Breast epithelium (tissue), 4 donors: ENCODE data around the gene NMRK1. TPM values are rescaled to one million over a fixed set of nuclear protein-coding genes. Genes with fewer than 3 reads are reported as not detected.
A peak's percentile ranks its signal among the peaks of the same experiment; 100 is the strongest.

Source experiments
- DNase-seq, 2 donors: peaks; one replicate each; pipeline ENCODE4 v3.0.0-alpha.2; 2019; ENCODE audit warnings: low spot score in 2 of 2
- H3K27ac ChIP-seq, 2 donors: fragments of 200-600 bp; sonication (generic) in 1 of 2; one replicate each; pipeline ENCODE4 v1.5.1; 2016 to 2019; ENCODE audit warnings: mild to moderate bottlenecking in 1 of 2
- H3K27me3 ChIP-seq, 2 donors: fragments of 200-600 bp; sonication (generic) in 1 of 2; one replicate each; pipeline versions ENCODE4 v1.5.1 to v1.6.0; 2017 to 2019; ENCODE audit warnings: control low read depth in 1 of 2, mild to moderate bottlenecking in 1 of 2
- H3K36me3 ChIP-seq: fragments of 200-600 bp; one replicate; pipeline ENCODE4 v1.5.1; 2019
- H3K4me1 ChIP-seq, 2 donors: fragments of 200-600 bp; sonication (generic); one replicate each; pipeline ENCODE4 v1.5.1; 2016 to 2019; ENCODE audit warnings: control low read depth in 1 of 2
- H3K4me3 ChIP-seq, 3 donors: fragments of 200-600 bp; sonication (generic); 1 replicate in 2 of 3; 2 replicates in 1 of 3; pipeline ENCODE4 v1.5.1; 2016 to 2019; ENCODE audit warnings: mild to moderate bottlenecking in 3 of 3, moderate library complexity in 2 of 3
- H3K9me3 ChIP-seq, 2 donors: fragments of 200-600 bp; sonication (generic) in 1 of 2; one replicate each; pipeline ENCODE4 v1.5.1; 2016 to 2019; ENCODE audit warnings: control low read depth in 1 of 2
- POLR2A ChIP-seq: fragments of 450-650 bp; IDR thresholded peaks from one replicate; pipeline ENCODE4 v1.6.1; 2016; ENCODE audit warnings: antibody characterized with exemption, mild to moderate bottlenecking, moderate library complexity
- POLR2AphosphoS5 ChIP-seq, 3 donors: sonication (generic); formaldehyde crosslinking; IDR thresholded peaks; one replicate each; pipeline ENCODE4 v1.6.1; 2017; ENCODE audit warnings: antibody characterized with exemption in 3 of 3
- intact Hi-C: fragments of 100-400 bp; cut with DNase I; formaldehyde crosslinking; loops from one replicate; pipeline ENCODE4 v1.15.1; 2023; ENCODE audit warnings: low total_unique reads
- total RNA-seq, 3 donors: library from RNA; depleted of rRNA; stranded (reverse); fragments of >200 nt; gene quantifications; one replicate each; pipeline ENCODE4 v1.1.0, GENCODE V29; 2016
- TF ChIP-seq, protein P1 (sequence below), 3 donors: fragments of 450-650 bp; IDR thresholded peaks; one replicate each; pipeline ENCODE4 v1.5.1; 2016 to 2017; ENCODE audit warnings: antibody characterized with exemption in 3 of 3, mild to moderate bottlenecking in 3 of 3, moderate library complexity in 3 of 3

The NMRK1 gene
- total RNA-seq: 10 to 100 TPM; 21.8 to 27.9 (median 27.7) TPM

DNA sequence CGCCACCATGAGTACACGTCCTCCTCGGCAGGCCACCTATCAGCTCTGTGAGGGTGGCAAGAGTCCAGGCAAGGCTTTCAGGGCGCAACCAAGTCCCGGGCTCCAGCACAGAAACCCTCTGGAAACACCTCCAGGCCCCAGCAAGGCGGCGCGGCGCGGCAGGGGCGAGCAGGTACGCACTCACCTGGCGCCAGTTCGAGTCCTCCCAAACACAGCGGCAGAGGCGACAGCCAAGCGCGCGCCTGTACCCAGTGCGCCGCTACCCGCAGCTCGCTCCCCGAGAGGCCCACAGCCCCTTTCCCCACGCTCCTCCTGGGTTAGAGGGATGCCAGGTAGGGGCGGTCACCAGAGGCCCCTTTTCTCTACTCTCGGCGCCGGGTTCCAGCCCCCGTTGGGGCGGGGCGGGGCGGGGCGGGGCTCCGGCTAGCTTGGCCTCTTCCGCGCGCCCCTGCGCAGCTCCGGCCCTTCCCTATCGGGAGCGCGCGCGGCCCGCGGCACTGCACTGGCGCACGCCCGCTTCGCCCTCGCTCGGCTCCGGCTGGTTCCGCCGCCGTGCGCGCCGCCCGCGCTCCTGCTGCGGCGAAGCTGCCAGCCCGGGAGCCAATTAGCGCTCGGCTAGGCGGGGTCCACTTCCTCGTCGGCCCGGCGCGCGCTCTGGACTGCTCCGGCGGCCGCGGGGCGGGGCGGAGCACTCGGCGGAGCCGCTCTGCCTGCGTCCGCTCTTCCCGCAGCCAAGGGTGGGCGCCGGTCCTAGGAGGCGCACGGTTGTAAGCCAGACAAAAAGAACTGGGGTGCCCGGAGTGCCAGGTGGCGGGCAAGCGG, at the start of gene NMRK1, which contains the start of gene OSTF1:
Gene NMRK1, minus strand, starts transcription at position 332 of the 822 bp plus-strand sequence. CDS start 5,040 bp downstream, outside the sequence.
Gene OSTF1, plus strand, starts transcription at position 691 of the 822 bp plus-strand sequence. CDS start 179 bp downstream, outside the sequence.
- peak within 1 kb of the TSS; percentile 72 to 95 (median 94) for H3K4me3 ChIP-seq
- H3K9me3 ChIP-seq: no peaks in the 10 kb centered on the region
- TF ChIP-seq POLR2AphosphoS5 (IDR thresholded peaks at IDR 0.05) (peak; percentile 84 to 90 (median 84)), POLR2A (peak; percentile 73)
- TF ChIP-seq, protein P1, sequence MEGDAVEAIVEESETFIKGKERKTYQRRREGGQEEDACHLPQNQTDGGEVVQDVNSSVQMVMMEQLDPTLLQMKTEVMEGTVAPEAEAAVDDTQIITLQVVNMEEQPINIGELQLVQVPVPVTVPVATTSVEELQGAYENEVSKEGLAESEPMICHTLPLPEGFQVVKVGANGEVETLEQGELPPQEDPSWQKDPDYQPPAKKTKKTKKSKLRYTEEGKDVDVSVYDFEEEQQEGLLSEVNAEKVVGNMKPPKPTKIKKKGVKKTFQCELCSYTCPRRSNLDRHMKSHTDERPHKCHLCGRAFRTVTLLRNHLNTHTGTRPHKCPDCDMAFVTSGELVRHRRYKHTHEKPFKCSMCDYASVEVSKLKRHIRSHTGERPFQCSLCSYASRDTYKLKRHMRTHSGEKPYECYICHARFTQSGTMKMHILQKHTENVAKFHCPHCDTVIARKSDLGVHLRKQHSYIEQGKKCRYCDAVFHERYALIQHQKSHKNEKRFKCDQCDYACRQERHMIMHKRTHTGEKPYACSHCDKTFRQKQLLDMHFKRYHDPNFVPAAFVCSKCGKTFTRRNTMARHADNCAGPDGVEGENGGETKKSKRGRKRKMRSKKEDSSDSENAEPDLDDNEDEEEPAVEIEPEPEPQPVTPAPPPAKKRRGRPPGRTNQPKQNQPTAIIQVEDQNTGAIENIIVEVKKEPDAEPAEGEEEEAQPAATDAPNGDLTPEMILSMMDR (IDR thresholded peaks at IDR 0.05): peak in 1 of 3 donors; percentile 10
- H3K36me3 ChIP-seq: no peaks in the 10 kb centered on the region
- peak; percentile 91 to 93 for DNase-seq
- peaks cover 0 to 18% of the 10 kb centered on the region in 2 donors for H3K4me1 ChIP-seq
- intact Hi-C loops: no loop called here
- H3K27ac ChIP-seq: peak within 1 kb of the TSS; percentile 93 to 98
- H3K27me3 ChIP-seq: no peaks in the 10 kb centered on the region

DNA sequence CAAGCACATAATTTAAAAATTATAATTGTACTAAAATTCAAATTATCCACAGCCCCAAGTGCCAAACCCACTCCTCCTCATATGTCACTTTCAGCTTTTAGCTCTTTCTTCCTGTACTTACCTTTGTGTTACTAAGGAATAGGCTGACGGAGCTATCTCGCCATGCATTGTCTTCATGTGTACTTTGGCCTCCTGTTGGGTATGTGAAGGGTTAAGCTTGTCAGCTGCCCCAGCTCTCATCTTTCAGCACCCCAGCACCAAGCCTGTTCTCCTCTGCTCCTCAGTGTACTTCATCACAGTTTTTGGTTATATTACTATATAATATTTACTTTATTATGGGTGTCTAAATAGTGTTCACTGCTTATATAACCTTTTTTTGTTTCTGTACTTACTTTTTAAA, 46.5 kb upstream of the NMRK1 start:
- TF ChIP-seq, protein P1 (IDR thresholded peaks at IDR 0.05): no peak
- TF ChIP-seq POLR2AphosphoS5 (IDR thresholded peaks at IDR 0.05) (no peak), POLR2A (no peak)
- H3K27me3 ChIP-seq: no peaks in the 10 kb centered on the region
- no peak overlapping the region for H3K4me3 ChIP-seq
- H3K9me3 ChIP-seq: no peaks in the 10 kb centered on the region
- no peaks in the 10 kb centered on the region for H3K4me1 ChIP-seq
- DNase-seq: no peak
- H3K36me3 ChIP-seq: peaks cover 3% of the 10 kb centered on the region
- H3K27ac ChIP-seq: no peak overlapping the region
- intact Hi-C loops: no loop called here

DNA sequence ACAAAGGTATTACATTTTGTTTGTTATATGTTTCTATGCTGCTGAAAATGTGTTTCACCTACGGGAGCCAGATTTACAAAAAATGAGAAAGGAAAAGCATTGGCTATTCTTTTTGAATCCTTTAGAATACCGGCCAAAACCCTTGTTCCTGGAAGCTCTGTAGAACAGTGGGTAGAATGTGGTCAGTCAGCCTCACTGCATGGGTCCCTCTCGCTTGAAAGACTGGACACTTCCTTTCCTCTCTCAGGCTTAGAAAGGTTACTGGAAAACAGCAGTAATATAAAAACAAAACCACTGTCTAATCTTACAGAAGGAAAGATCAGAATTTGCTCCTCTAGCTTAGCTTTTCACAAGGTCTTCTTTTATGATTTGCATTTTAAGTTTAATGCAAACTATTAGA, 45.4 kb upstream of the NMRK1 start:
- no peak overlapping the region for H3K27ac ChIP-seq
- intact Hi-C loops: no loop called here
- TF ChIP-seq POLR2AphosphoS5 (IDR thresholded peaks at IDR 0.05) (no peak), POLR2A (no peak)
- no peaks in the 10 kb centered on the region for H3K9me3 ChIP-seq
- DNase-seq: no peak
- H3K4me3 ChIP-seq: no peak overlapping the region
- H3K27me3 ChIP-seq: no peaks in the 10 kb centered on the region
- no peaks in the 10 kb centered on the region for H3K4me1 ChIP-seq
- peaks cover 3% of the 10 kb centered on the region for H3K36me3 ChIP-seq

DNA sequence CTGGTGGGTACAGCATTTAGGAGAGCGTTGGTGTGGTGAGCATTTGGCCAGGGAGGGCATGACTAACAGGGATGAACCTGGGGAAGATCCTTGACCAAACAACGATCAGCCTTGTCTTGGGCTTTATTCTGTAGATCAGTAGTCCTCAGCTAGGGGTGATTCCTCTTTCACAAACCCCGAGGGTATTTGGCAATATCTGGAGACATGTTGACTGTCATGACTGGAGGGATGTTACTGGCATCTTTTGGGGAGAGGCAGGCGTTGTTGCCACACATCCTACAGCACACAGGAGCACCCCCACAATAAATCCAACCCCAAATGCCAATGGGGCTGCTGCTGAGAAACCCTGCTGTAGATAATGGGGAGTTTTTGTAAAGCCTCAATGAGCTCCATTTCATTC, 44.3 kb upstream of the NMRK1 start:
- no peak for DNase-seq
- TF ChIP-seq, protein P1 (IDR thresholded peaks at IDR 0.05): no peak
- H3K4me3 ChIP-seq: no peak overlapping the region
- H3K36me3 ChIP-seq: peaks cover 3% of the 10 kb centered on the region
- H3K27ac ChIP-seq: no peak overlapping the region
- H3K9me3 ChIP-seq: no peaks in the 10 kb centered on the region
- no peaks in the 10 kb centered on the region for H3K4me1 ChIP-seq
- H3K27me3 ChIP-seq: no peaks in the 10 kb centered on the region
- intact Hi-C loops: no loop called here

DNA sequence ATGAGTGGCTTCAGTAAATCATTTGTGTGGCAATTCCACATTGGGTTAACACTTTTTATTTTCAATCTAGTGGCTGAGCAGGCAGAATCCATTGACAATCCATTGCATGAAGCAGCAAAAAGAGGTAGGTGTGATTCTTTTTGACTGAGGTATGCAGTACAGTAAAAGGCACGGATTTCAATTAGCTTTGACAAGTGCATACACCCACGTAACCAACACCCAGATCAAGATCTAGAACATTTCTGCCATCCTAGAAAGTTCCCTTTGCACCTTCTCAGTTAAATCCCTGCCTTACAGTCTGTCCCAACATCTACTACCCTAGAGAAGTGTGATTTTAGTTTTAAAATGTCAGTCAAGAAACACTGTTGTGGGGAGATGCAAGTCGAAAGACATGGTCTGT, 43.7 kb upstream of the NMRK1 start:
- Histone ChIP-seq H3K4me3 (no peak overlapping the region), H3K9me3 (no peaks in the 10 kb centered on the region), H3K4me1 (no peaks in the 10 kb centered on the region), H3K27ac (no peak overlapping the region), H3K27me3 (no peaks in the 10 kb centered on the region), H3K36me3 (peaks cover 3% of the 10 kb centered on the region)
- intact Hi-C loops: no loop called here
- TF ChIP-seq, protein P1 (IDR thresholded peaks at IDR 0.05): no peak
- TF ChIP-seq POLR2A (no peak), POLR2AphosphoS5 (IDR thresholded peaks at IDR 0.05) (no peak)
- DNase-seq: no peak
